Activated naive CD8-positive, alpha-beta T cell treated with anti-CD3 and anti-CD28 coated beads, Interleukin-2, amount 50 U/mL, for 24 hours (primary cell): ENCODE results near the gene PTPRN2.

Source experiments
- ATAC-seq: fragments of 150-1000 bp; cut with Tn5 transposase; one replicate; pipeline ENCODE4 v1.10.0; 2021
- DNase-seq: peaks from one replicate; pipeline ENCODE4 v3.0.0; 2021
- H3K27ac Mint-ChIP-seq: one replicate; pipeline ENCODE4 v1.8.0; 2021; ENCODE audit warnings: mild to moderate bottlenecking, mixed read lengths
- H3K27me3 Mint-ChIP-seq: one replicate; pipeline ENCODE4 v1.8.0; 2021; ENCODE audit warnings: mixed read lengths
- H3K36me3 Mint-ChIP-seq: one replicate; pipeline ENCODE4 v1.8.0; 2021; ENCODE audit warnings: low read depth, mixed read lengths
- H3K4me1 Mint-ChIP-seq: one replicate; pipeline ENCODE4 v1.8.0; 2021; ENCODE audit warnings: mixed read lengths
- H3K4me3 Mint-ChIP-seq: one replicate; pipeline ENCODE4 v1.8.0; 2021; ENCODE audit warnings: mild to moderate bottlenecking, moderate library complexity, mixed read lengths
- H3K9me3 Mint-ChIP-seq: one replicate; pipeline ENCODE4 v1.8.0; 2021; ENCODE audit warnings: mixed read lengths

PTPRN2 gene

GRCh38 chr7:158000160-158000559, 587.5 kb downstream of the PTPRN2 start:
- no peak overlapping the region for H3K4me3 Mint-ChIP-seq
- no peak for DNase-seq
- no peaks in the 10 kb centered on the region for H3K36me3 Mint-ChIP-seq
- H3K27ac Mint-ChIP-seq, result no peak overlapping the region
- no peaks in the 10 kb centered on the region for H3K27me3 Mint-ChIP-seq
- no peak for ATAC-seq
- H3K9me3 Mint-ChIP-seq, result no peaks in the 10 kb centered on the region
- no peaks in the 10 kb centered on the region for H3K4me1 Mint-ChIP-seq

GRCh38 chr7:157998884-157999552, 588.6 kb downstream of the PTPRN2 start:
- no peak overlapping the region for H3K4me3 Mint-ChIP-seq
- no peaks in the 10 kb centered on the region for H3K27me3 Mint-ChIP-seq
- DNase-seq (no peak), ATAC-seq (no peak)
- H3K9me3 Mint-ChIP-seq, result no peaks in the 10 kb centered on the region
- no peaks in the 10 kb centered on the region for H3K36me3 Mint-ChIP-seq
- H3K4me1 Mint-ChIP-seq, result no peaks in the 10 kb centered on the region
- no peak overlapping the region for H3K27ac Mint-ChIP-seq

GRCh38 chr7:157997471-157997870, 590.2 kb downstream of the PTPRN2 start:
- no peaks in the 10 kb centered on the region for H3K9me3 Mint-ChIP-seq
- ATAC-seq, result no peak
- H3K27me3 Mint-ChIP-seq, result no peaks in the 10 kb centered on the region
- H3K4me1 Mint-ChIP-seq, result no peaks in the 10 kb centered on the region
- H3K36me3 Mint-ChIP-seq, result no peaks in the 10 kb centered on the region
- H3K4me3 Mint-ChIP-seq, result no peak overlapping the region
- DNase-seq, result no peak
- H3K27ac Mint-ChIP-seq, result no peak overlapping the region

- H3K4me3 Mint-ChIP-seq, result no peak overlapping the region
- H3K36me3 Mint-ChIP-seq, result no peaks in the 10 kb centered on the region
- no peaks in the 10 kb centered on the region for H3K9me3 Mint-ChIP-seq
- H3K4me1 Mint-ChIP-seq, result no peaks in the 10 kb centered on the region
- no peak for ATAC-seq
- H3K27ac Mint-ChIP-seq, result no peak overlapping the region
- DNase-seq, result no peak
- no peaks in the 10 kb centered on the region for H3K27me3 Mint-ChIP-seq
Observed at GRCh38 chr7:157997080-157997440, 590.6 kb downstream of the PTPRN2 start.

DNA sequence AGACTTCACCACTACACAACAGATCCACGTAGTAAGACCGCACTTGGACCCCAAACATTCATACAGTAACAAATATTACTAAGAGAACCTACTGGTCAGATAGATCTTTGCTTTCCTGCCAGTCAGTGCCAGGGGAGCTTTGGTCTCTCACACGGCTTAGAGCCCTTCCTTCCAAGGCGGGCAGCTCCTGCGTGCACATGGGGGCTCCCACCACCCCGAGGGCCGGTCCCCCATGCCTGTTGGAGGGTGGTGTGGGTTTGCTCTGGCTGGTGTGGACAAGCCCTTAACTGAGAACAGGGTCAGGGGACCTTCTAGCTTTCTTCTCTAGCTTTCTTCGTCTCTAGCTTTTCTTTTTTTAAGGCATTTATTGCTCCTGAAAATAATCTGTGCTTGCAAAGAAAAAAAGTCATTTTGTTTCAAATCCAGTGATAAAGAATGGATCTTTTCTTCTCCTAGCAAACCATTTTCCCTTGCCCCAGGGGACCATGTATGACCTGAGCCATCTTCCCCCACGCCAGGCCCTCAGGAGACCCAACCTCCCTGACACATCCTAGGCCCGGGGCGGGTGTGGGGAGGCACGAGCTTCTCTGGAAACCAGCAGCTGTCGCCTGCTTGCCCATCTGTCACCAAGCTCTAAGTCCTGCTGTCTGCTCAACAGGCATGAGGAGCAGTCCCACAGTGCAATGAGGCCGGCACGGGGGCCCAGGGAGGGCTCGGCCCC, 591.1 kb downstream of the PTPRN2 start:
- H3K27me3 Mint-ChIP-seq, result no peaks in the 10 kb centered on the region
- no peaks in the 10 kb centered on the region for H3K9me3 Mint-ChIP-seq
- DNase-seq (no peak), ATAC-seq (no peak)
- no peak overlapping the region for H3K27ac Mint-ChIP-seq
- no peaks in the 10 kb centered on the region for H3K4me1 Mint-ChIP-seq
- no peaks in the 10 kb centered on the region for H3K36me3 Mint-ChIP-seq
- H3K4me3 Mint-ChIP-seq, result no peak overlapping the region

DNA sequence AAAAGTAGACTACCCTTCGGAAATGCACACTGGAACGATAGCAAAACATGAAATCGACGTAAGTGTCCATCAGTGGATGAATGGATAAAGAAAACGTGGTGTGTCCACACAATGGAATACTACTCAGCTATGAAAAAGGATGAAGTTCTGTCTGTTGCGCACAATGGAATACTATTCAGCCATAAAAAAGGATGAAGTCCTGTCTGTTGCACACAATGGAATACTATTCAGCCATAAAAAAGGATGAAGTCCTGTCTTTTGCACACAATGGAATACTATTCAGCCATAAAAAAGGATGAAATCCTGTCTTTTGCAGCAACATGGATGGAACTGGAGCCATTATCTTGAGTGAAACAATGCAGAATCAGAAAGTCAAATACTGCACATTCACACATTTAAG, 591.8 kb downstream of the PTPRN2 start:
- DNase-seq, result no peak
- H3K27ac Mint-ChIP-seq, result no peak overlapping the region
- H3K9me3 Mint-ChIP-seq, result no peaks in the 10 kb centered on the region
- H3K36me3 Mint-ChIP-seq, result no peaks in the 10 kb centered on the region
- no peak for ATAC-seq
- H3K4me3 Mint-ChIP-seq, result no peak overlapping the region
- H3K4me1 Mint-ChIP-seq, result no peaks in the 10 kb centered on the region
- no peaks in the 10 kb centered on the region for H3K27me3 Mint-ChIP-seq

DNA sequence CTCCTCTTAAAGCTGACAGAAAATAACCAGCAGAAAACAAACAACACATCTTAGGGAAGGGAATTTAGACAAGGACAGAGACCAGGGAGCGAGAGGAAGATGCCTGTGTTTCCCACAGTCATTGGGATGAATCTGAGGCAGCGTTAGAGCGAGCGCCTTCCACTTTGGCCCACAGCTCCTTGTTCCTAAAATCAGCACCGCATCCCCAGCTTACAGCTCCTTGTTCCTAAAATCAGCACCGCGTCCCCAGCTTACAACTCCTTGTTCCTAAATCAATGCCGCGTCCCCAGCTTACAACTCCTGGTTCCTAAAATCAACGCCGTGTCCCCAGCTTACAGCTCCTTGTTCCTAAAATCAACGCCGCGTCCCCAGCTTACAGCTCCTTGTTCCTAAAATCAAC, 593.3 kb downstream of the PTPRN2 start:
- no peak for DNase-seq
- Mint-ChIP-seq H3K9me3 (no peaks in the 10 kb centered on the region), H3K4me3 (no peak overlapping the region), H3K27ac (no peak overlapping the region), H3K4me1 (no peaks in the 10 kb centered on the region), H3K27me3 (no peaks in the 10 kb centered on the region), H3K36me3 (no peaks in the 10 kb centered on the region)
- ATAC-seq, result no peak

GRCh38 chr7:157993406-157994105, 594.1 kb downstream of the PTPRN2 start:
- H3K4me3 Mint-ChIP-seq, result no peak overlapping the region
- ATAC-seq (no peak), DNase-seq (no peak)
- no peak overlapping the region for H3K27ac Mint-ChIP-seq
- H3K9me3 Mint-ChIP-seq, result no peaks in the 10 kb centered on the region
- no peaks in the 10 kb centered on the region for H3K36me3 Mint-ChIP-seq
- peaks cover 1% of the 10 kb centered on the region for H3K27me3 Mint-ChIP-seq
- no peaks in the 10 kb centered on the region for H3K4me1 Mint-ChIP-seq

DNA sequence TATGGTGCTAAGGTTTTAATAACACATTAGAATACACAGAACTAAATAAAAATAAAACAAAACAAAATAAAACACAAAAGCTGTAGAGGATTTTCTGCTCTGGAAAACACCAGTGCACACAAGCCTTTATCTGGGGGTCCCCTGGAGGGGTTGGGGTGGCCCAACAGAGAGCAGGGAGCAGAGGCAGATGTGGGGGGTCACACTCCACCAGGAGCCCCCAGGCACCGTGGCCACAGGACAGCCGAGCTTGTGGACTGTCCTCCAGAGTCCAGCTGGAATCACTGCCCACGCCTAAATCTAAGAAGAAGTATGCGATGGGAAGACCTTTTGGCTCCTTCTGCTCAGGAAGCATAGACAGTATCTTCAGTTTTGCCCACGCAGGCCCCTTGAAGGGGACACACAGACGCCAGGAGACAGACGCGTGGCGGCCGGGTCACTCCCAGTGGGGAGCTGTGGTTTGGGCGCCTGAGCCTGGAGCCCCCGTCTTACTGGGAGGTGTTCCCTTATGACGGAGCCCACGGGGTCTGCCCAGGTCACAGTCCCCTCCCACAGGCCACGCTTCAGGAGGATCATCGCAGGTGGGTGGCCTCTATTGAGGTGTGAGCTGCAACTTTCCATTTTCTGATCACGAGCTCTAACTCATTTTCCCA, 595.0 kb downstream of the PTPRN2 start:
- no peaks in the 10 kb centered on the region for H3K4me1 Mint-ChIP-seq
- ATAC-seq (no peak), DNase-seq (no peak)
- no peak overlapping the region for H3K4me3 Mint-ChIP-seq
- H3K36me3 Mint-ChIP-seq, result no peaks in the 10 kb centered on the region
- no peaks in the 10 kb centered on the region for H3K9me3 Mint-ChIP-seq
- H3K27ac Mint-ChIP-seq, result no peak overlapping the region
- H3K27me3 Mint-ChIP-seq, result peaks cover 1% of the 10 kb centered on the region

- DNase-seq, result no peak
- no peak overlapping the region for H3K4me3 Mint-ChIP-seq
- ATAC-seq, result no peak
- H3K4me1 Mint-ChIP-seq, result no peaks in the 10 kb centered on the region
- H3K27ac Mint-ChIP-seq, result no peak overlapping the region
- peaks cover 1% of the 10 kb centered on the region for H3K27me3 Mint-ChIP-seq
- no peaks in the 10 kb centered on the region for H3K9me3 Mint-ChIP-seq
- H3K36me3 Mint-ChIP-seq, result no peaks in the 10 kb centered on the region
Observed at GRCh38 chr7:157991761-157992160, 595.9 kb downstream of the PTPRN2 start.

GRCh38 chr7:157991351-157991750, 596.3 kb downstream of the PTPRN2 start:
- H3K4me3 Mint-ChIP-seq, result no peak overlapping the region
- peaks cover 1% of the 10 kb centered on the region for H3K27me3 Mint-ChIP-seq
- ATAC-seq, result no peak
- no peaks in the 10 kb centered on the region for H3K9me3 Mint-ChIP-seq
- DNase-seq, result no peak
- no peaks in the 10 kb centered on the region for H3K36me3 Mint-ChIP-seq
- no peak overlapping the region for H3K27ac Mint-ChIP-seq
- no peaks in the 10 kb centered on the region for H3K4me1 Mint-ChIP-seq

GRCh38 chr7:157990881-157991250, 596.8 kb downstream of the PTPRN2 start:
- DNase-seq (no peak), ATAC-seq (no peak)

DNA sequence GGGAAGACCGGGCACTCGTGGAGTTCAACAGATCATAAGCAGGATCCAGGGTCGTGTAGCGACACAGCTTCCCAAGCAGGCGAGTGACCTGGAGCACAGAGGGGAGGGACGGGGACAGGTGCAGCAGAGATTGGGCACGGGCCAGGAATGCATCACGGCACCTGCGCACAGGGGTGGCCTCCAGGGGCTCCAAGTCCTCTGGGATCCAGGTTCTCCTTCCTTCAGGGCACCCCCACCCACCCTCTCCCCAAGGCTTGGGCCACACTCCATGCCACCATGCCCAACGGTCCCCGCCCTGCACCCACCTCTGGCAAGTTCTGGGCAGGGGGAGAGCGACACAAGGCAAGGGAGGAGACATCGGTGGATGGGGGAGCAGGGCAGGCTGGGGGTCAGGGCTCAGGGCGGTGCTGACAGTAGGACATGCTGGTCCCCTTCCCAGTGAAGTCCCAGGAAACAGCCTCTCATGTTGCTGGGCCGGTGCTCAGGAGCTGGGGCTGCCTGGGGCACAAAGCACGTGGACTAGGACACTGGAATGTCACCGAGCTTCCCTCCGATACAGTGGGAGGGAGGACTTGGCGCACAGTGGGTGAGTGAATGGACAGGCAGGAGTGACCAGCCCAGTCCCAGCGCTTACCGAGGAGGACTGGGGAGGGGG, 597.3 kb downstream of the PTPRN2 start:
- DNase-seq (no peak), ATAC-seq (no peak)
- peaks cover 1% of the 10 kb centered on the region for H3K27me3 Mint-ChIP-seq
- no peak overlapping the region for H3K27ac Mint-ChIP-seq
- H3K4me1 Mint-ChIP-seq, result no peaks in the 10 kb centered on the region
- H3K4me3 Mint-ChIP-seq, result no peak overlapping the region
- no peaks in the 10 kb centered on the region for H3K36me3 Mint-ChIP-seq
- no peaks in the 10 kb centered on the region for H3K9me3 Mint-ChIP-seq

More at GRCh38 chr7:157990881-157991250, 596.8 kb downstream of the PTPRN2 start:
- Mint-ChIP-seq H3K4me3 (no peak overlapping the region), H3K9me3 (no peaks in the 10 kb centered on the region), H3K4me1 (no peaks in the 10 kb centered on the region), H3K27me3 (peaks cover 1% of the 10 kb centered on the region), H3K36me3 (no peaks in the 10 kb centered on the region), H3K27ac (no peak overlapping the region)

GRCh38 chr7:157989589-157989988, 598.0 kb downstream of the PTPRN2 start:
- Mint-ChIP-seq H3K9me3 (no peaks in the 10 kb centered on the region), H3K4me3 (no peak overlapping the region), H3K36me3 (no peaks in the 10 kb centered on the region), H3K27me3 (peaks cover 1% of the 10 kb centered on the region), H3K4me1 (no peaks in the 10 kb centered on the region), H3K27ac (no peak overlapping the region)
- DNase-seq, result no peak
- ATAC-seq, result no peak
